ENCODE measurements around the gene SPI1.

Gene SPI1

GRCh38 chr11:47378010-47378835 is at the start of gene SPI1:
Gene SPI1 (minus strand): TSS chr11:47378547. CDS start chr11:47378353, 194 bp downstream.
- DNase-seq: no peak

DNA sequence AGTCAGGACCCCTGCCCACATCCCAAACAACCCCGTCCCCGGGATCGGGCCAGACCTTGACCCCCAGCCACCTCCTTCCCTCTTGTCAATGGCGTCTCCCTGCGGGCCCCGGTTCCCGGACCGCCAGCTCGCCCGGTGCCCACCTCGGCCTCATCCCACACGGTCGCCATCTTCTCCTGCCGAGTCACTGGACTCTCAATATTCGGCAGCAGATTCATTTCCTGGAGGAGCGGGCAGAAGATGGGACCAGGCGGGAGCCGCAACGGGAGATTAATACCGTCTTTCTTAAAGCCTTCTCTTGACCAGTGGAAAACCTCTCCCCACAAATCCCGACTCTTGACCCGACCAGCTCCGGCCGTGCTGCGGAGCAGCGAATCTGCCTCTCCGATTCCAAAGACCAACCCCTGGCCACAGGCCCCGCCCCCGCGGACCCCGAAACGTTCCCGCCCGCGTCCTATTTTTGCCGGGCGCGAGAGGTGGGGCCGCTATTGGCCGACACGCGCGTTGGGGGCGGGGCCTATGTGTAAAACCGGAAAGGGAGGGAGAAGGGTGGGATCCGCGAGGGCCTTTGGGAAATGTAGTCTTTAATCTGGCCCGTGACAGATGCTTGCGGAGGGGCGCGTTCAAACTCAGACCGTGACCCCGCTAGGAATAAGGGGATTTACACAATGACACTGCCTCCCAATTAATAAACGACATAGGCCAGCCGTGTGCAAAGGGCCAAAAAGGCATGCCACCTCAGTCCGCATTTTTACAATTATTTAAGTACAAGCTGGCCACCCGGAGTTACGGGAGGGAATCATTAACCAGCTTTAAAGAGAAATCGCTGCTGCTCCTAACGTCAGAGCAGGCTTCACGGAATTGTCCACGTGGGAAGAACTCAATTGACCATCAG is 48.0 kb upstream of the SPI1 start, which contains the start of gene PSMC3:
Gene PSMC3, minus strand, starts transcription at position 378 of the 895 bp plus-strand sequence. Its CDS starts 160 bp downstream, at position 218.
- DNase-seq: peak; percentile 96

GRCh38 chr11:47425611-47426010 is 47.3 kb upstream of the SPI1 start:
- no peak for DNase-seq

- no peak for DNase-seq
Observed at GRCh38 chr11:47418454-47419259, 40.3 kb upstream of the SPI1 start.

GRCh38 chr11:47417712-47418111 is 39.4 kb upstream of the SPI1 start:
- no peak for DNase-seq

- peak; percentile 63 for DNase-seq
Observed at GRCh38 chr11:47415949-47416472, 37.7 kb upstream of the SPI1 start.

DNA sequence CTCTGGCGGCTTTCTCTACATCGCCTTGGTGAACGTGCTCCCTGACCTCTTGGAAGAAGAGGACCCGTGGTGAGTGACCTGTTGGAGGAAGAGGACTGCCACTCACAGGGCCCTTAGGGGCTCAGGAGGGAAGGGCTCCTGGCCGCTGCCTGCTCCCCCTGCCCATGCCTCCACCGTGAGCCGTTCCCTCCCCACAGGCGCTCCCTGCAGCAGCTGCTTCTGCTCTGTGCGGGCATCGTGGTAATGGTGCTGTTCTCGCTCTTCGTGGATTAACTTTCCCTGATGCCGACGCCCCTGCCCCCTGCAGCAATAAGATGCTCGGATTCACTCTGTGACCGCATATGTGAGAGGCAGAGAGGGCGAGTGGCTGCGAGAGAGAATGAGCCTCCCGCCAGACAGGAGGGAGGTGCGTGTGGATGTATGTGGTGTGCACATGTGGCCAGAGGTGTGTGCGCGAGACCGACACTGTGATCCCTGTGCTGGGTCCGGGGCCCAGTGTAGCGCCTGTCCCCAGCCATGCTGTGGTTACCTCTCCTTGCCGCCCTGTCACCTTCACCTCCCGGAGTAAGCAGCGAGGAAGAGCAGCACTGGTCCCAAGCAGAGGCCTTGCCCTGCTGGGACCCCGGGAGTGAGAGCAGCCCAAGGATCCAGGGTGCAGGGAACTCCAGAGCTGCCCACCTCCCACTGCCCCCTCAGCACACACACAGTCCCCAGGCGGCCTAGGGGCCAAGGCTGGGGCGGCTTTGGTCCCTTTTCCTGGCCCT is 36.9 kb upstream of the SPI1 start:
- no peak for DNase-seq

- no peak for DNase-seq
Observed at GRCh38 chr11:47414685-47415070, 36.3 kb upstream of the SPI1 start.

DNA sequence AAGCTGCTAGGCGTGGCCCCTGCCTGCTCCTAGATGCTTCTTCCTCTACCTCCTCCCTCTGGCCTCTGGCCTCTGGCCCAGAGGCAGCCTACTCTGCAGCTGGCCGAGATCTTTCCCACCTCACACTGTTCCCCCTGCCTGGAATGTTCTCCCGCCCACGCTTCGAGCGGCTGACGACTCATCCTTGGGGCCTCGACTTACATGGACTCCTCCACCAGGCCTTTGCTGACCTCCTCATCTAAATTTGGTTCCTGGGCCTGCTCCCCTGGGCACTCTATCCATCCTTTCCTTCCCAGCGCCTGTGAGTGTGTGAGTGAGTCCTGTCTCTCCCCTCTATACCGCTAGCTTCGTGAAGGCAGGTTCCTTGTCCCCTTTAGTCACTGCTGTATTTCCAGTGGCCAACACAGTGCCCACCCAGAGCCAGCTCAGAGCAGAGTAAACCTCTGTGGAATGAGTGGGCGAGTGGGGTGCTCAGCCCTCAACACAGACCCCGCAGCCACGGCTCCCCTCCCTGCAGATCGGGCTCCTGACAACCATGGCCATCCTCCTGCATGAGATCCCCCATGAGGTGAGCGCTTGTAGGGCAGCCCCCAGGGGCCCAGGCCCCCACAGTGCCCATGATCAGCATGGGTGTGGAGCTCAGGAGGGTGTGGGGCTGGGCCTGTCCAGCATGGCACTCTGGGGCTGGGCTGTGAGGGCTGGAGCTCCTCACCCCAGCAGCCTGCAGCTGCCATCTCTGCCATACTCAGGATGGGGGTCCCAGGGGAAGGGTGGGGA is 35.7 kb upstream of the SPI1 start:
- DNase-seq: no peak

GRCh38 chr11:47413351-47413750 is 35.0 kb upstream of the SPI1 start:
- DNase-seq: no peak

- DNase-seq: no peak
Observed at GRCh38 chr11:47411884-47412746, 33.8 kb upstream of the SPI1 start.

DNA sequence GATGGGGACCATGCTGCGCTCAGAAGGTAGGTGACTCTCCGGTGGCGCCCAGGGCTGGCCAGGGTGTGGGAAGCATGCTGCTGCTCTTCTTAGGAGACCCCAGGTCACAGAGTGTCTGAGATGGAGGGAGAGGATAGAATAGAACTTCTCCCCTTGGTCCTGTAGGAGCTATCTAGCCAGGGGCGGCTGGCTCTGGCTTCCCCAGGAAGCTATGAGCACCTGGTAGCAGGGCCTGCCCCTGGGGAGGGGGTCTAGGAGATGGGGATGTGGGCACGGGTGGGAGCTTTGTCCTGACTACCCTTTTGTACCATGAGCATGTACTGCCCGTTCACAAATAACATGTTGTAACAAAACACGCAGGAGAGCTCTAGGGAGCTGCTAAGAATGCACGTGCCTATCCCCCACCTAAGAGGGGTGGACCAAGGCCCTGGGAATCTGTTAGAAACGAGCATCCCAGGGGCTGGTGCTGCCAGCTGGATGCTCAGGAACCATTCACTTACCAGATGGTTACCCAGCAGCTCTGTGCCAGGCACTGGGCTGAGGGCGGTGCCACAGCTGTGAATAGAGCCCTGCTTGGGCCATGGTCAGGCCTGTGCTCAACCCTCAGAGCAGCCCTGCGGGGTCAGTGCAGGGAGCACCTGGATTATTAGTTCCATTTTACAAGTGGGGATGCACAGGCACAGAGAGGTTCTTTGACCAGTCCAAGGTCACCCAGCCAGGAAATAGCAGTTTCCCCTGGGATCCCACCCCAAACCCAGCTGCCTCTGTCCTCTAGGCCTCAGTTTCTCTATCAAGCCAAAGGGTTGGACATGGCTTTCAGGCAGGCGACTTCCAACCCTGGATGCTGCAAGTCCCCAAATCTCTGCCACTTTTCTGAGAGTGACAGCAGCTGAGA is 32.3 kb upstream of the SPI1 start:
- DNase-seq: no peak

GRCh38 chr11:47409440-47410369 is 31.4 kb upstream of the SPI1 start:
- no peak for DNase-seq

DNA sequence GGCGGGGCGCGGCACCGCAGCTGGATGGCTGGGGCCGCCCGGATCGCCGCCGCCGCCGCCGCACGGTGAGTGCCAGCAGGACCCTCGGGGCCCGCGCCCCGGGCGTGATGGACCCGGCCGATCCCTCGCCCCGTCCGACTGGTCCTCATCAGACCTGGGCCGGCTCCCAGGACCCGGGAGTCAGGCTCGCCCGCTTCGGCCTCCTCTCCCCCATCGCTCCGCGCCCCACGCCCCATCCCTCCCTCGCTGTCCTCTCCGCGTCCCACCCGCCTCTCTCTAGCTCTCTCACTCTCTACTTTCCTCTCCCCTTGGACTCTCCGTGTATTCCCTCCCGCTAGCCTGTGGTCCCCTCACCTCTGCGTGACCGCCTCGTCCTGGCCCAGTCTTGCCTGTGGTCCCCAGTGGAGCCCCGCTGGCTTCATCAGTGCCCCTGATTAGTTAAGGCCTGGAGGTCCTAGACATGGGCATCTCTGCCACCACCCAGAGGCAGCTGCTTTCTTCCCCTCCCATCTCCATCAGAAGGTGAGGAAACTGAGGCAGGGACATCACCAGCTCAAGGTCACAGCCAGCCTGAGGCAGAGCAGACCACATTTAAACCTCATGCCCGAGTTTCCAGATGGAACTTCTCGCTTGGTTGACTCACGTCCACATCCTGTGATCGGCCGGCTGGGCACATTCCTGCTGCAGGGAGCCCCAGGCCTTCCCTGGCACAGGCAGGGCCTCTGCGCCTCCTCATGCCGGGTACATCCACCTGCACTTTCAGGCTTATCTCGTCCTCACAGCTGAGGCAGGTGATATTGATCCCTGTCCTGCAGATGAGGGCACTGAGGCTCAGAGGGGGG is 30.5 kb upstream of the SPI1 start:
- no peak for DNase-seq

DNA sequence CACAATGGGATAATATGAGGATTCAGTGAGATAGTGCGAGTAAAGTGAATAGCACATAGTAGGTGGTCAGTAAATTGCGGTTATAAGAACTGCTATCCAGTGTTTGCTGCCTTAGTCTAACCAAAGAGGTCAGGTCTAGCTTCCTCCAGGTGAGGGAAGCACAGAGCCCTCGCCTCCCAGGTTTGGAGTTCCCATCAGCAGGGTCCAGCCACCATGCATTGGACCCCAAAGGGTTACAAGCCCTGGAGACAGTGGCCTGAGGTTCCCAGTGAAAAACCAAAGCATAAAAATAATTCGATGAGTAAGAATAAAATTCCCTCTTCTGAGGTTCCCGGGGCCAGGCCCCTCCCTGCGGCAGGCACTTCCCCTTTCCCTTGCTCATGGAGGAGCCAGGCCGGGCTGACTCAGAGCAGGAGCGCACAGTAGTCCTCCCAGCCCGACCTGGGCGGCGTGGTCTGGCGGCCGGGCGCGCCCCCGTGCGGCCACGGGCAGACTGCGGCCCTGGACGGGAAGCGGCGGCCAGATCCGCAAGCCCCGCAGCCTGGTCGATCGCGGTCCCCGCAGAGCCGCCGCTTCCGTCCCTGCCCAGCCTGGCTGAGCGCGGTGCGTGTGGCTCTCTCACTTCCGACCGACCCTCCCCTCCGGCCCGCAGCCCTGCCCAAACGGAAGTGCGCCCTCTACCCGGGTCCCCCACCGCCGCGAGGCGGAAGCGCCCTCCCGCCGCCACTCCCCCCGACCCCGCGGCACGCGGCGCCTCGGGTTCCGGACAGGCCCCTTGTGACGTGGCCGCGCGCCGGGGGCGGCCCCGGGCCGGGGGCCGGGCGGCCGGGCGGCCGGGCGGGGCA is 29.6 kb upstream of the SPI1 start, which contains the start of gene SLC39A13:
Gene SLC39A13, plus strand, starts transcription at position 845 of the 845 bp plus-strand sequence. CDS start 1,505 bp downstream, outside the sequence.
- DNase-seq: peak; percentile 87
